Epithelial cell of esophagus (primary cell): ENCODE results near the gene LMTK2.

Experiments used
- DNase-seq: peaks from one replicate; pipeline ENCODE4 v3.0.0; 2010; ENCODE audit warnings: low read depth
- H3K4me3 ChIP-seq: 2 replicates; pipeline ENCODE4 v1.5.1; 2011; ENCODE audit warnings: mild to moderate bottlenecking, low read length, control low read depth
- CTCF ChIP-seq: IDR thresholded peaks from 2 replicates; pipeline ENCODE4 v1.5.1; 2011; ENCODE audit warnings: low read depth, mild to moderate bottlenecking, low read length, control low read depth, inconsistent platforms; ENCODE audit not compliant: insufficient read depth; ENCODE audit errors: missing control alignments

Gene LMTK2

GRCh38 chr7:98170966-98171365 is 64.3 kb downstream of the LMTK2 start:
- no peak for TF ChIP-seq CTCF
- no peak overlapping the region for H3K4me3 ChIP-seq
- DNase-seq = no peak

GRCh38 chr7:98171449-98171848 is 64.8 kb downstream of the LMTK2 start:
- H3K4me3 ChIP-seq = no peak overlapping the region
- no peak for TF ChIP-seq CTCF
- no peak for DNase-seq

GRCh38 chr7:98174334-98175259 is 67.9 kb downstream of the LMTK2 start:
- TF ChIP-seq CTCF = no peak
- DNase-seq = no peak
- no peak overlapping the region for H3K4me3 ChIP-seq

- DNase-seq = no peak
- TF ChIP-seq CTCF = no peak
- H3K4me3 ChIP-seq = no peak overlapping the region
Observed at GRCh38 chr7:98175260-98175940, 68.7 kb downstream of the LMTK2 start.

GRCh38 chr7:98177553-98177952 is 70.9 kb downstream of the LMTK2 start:
- no peak overlapping the region for H3K4me3 ChIP-seq
- DNase-seq = no peak
- no peak for TF ChIP-seq CTCF

GRCh38 chr7:98178321-98178720 is 71.7 kb downstream of the LMTK2 start:
- H3K4me3 ChIP-seq = no peak overlapping the region
- DNase-seq = peak; percentile 72
- TF ChIP-seq CTCF = no peak
